DMS114 treated with DMSO at 0.1 percent for 48 hours (cell line): ENCODE measurements around the gene LRRC47.

Source experiments
- DNase-seq: peaks from one replicate; lab custom pipeline; 2025; ENCODE audit not compliant: unreplicated experiment; lab: John Stamatoyannopoulos, UW

Gene LRRC47

DNA sequence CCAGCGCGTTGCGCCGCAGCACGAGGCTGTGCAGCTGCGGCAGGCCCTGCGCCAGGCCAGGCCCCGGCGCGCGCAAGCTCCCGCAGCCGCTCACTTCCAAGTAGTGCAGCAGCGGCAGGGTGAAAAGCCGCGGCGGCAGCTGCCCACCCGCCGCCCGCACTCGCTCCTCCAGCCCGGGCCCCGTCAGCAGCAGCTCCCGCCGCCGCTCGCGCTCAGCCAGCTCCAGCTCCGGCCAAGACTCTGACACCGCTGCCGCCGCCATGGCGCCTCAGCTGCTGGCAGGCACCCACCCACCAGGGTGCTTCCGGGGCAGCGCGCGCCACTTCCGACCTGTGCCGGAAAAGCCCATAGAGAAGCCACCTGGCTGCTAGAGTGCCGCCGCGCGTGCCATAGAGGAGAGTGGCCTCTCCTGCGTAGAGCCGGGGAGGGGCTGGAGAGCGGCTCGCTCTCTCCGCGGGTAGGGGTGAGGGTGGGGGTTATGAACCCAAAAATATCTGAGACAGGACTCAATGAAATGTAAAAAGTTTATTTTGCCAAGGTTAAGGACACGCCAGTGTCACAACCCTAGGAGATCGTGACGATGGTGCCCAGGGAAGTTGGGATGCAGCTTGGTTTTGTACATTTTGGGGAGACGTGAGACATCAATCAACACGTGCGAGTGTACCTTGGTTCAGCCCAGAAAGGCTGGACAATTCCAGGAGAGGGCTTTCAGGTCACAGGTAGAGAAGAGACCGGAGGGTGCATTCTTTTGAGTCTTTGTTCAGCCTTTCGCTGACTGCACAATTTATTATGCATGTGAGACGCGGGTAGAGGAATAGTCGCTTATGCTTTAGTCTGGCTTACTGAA is at the start of gene LRRC47:
Gene LRRC47 (minus strand): TSS at position 284 of the 847 bp plus-strand sequence. CDS start 22 bp downstream, at position 262.
- DNase-seq = peak; percentile 89

DNA sequence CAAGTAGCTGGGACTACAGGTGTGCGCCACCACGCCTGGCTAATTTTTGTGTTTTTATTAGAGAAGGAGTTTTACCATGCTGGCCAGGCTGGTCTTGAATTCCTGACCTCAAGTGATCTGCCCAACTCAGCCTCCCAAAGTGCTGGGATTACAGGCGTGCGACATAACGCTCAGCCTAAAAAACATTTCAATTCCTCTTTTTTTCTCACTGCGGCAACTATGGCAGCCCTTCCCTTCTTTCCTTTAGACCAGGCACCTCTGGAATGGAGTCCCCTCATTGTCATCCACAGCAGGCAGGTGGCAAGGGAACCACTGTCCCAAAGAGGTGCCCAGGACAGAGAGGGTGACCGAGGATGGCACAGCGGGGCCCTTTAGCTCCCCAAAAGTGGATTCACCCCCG is 46.6 kb upstream of the LRRC47 start:
- no peak for DNase-seq

DNA sequence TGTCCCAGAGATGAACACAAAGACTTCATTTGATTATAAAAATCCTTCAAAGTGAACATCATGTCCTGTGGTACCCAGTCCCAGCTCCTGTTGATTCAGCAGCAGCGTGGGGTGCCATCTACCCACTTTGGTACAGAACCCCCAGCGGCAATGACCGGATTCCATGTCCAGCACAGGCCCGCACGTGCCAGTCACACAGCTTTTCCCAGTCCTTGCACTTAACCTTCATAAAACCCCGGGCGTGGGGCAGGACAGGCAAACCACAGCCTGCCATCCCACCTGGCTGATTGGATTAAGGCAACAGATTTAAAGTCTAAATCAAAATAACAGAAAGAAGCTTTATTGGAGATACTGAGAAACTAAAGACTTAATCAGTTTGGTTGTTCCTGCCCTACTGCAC is 45.2 kb upstream of the LRRC47 start:
- DNase-seq = no peak

DNA sequence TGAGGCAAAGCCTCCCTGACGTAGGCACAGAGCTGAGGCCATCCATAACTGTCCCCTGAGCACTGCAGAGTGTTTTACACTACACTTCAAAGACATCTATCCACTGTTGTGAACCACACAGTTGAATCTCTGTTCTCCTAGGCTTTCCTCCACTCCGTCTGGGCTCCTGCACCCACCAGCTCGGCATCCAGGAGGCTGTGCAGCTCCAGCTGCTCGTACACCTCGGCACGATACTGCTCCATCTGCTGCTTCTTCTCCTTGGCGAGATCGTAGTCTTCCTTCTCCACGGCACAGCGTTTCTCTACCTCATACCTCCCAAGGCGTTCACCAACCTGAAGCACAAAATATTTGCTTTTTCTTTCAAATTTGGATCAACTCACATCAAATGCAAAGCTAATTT is 42.5 kb upstream of the LRRC47 start:
- no peak for DNase-seq

DNA sequence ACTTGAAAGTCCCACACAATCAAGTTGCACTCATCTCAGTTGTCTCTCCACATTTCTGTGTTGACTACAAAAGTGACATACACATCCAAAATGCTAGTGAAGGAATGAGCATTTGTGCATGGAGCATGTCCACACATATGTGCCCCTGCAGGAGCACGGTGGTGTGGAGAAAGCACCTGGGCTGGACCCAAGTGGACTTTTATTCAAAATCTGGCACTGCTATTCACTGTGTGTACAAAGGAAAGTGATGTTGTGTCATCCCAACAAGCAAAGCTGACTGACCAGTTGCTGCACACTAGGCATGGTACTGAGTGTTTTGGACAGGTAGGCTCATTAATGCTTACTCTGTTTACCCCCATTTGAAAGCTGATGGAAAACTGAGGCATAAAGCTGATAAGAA is 41.4 kb upstream of the LRRC47 start:
- no peak for DNase-seq

DNA sequence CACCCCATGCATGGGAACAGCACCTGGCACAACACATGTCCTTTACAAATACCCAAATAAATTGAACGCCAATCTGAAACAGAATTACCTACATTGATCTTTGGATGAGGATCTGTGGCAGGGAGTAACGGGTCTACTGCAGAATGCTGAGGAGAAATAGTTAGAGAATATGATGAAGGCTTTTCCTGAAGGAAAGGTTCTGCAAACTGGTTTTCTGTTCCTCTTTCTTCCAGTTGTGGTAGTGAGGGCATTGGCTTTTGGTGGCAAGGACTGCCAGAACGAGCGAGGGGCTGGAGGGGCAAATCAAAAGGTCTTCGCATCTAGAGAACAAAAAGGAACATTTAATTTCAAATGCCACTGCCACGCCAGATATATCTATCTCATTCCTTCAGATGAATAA is 40.9 kb upstream of the LRRC47 start:
- no peak for DNase-seq

DNA sequence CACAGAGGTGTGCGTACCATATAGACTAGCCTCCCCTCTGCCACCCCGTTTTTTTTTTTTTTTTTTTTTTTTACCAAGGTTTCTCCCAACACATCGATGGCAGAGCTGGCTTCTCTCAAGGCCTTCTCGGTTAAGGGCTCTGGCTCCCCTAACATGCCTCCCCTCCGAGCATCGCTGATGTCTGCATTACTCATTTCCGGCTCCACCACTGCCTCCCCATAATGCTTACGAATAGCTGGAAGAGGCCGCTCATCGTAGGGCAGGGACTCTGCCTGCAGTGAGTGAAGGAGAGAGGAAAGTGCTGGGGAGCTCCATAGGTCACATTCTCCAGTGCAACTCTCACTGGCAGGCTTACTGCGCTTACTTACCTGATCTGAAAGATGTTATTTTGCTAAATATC is 40.1 kb upstream of the LRRC47 start:
- DNase-seq = no peak

DNA sequence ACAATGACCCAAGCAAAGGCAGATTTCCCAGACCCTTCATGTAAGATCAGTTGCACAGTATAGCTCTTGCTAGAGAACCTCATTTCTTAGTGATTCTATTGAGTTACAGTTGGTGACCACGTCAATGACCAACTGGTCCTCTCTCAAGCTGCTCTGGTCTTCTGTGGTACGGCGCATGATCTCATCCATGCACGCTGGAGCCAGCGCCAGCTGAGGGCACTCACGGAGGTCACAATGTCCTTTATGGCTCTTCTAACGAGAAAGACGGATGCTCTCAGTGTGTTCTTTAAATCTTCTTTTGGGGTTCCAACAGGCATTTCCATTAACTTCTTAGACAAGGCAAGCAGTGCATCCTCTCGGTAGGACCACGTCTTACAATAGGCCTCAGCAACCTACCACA is 38.4 kb upstream of the LRRC47 start:
- DNase-seq = no peak

DNA sequence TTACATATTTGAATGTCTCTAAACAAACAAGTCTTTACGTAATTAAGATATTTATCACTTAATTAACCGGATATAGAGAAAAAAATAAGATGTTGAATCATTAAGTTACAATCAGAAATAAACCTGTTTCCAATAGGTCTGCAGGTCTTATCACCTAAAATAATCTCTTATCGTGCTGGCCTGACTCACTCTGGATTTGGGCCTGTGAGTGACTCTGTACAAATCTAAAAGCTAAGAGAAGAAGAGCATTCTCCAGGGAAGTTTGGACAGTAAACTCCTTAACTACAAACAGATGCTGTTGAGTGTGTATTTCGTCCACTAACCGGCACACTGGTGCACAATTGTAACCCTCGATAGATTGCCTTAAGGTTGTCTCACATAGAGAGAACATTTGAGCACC is 35.4 kb upstream of the LRRC47 start:
- DNase-seq = no peak

DNA sequence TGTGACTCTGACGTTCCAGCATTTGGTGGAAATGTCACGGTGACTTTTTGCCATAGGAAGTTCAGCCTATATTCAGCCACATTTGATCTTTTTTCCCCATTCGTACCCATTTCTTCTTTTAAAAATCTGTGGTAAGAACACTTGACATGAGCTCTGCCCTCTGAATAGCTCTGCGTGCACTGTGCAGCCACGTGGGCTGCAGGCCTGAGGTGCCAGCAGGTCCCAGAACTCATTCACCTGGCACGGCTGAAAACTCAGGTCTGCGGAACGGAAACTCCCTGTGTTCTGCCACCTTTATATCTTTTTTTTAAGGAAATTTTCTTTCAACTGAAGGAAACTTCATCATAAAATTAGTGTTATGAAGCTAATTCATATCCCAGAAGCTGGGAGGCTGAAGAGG is 32.1 kb upstream of the LRRC47 start:
- DNase-seq = no peak

DNA sequence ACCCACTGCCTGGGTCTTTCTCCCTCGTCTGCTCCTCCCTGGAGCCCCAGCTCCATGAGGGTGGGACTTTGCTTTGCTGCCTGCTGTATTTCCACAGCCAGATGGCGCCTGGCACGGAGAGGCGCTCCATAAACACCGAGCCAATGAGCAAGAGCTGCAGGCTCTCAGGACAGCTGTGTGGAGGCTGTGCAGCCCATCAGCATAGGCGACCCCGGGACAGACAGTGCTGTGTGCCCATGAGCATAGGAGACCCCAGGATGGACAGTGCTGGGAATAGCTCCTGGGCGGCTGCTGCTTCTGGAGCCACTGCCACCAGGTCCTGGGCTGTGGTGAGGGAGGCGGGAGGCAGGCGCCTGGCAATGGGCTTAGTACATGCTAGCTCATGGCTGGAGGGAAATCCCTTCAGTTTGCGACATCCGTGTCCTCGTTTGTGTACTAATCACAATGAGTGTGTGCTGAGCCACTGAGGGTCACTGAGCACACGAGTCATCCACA is 31.6 kb upstream of the LRRC47 start:
- no peak for DNase-seq

DNA sequence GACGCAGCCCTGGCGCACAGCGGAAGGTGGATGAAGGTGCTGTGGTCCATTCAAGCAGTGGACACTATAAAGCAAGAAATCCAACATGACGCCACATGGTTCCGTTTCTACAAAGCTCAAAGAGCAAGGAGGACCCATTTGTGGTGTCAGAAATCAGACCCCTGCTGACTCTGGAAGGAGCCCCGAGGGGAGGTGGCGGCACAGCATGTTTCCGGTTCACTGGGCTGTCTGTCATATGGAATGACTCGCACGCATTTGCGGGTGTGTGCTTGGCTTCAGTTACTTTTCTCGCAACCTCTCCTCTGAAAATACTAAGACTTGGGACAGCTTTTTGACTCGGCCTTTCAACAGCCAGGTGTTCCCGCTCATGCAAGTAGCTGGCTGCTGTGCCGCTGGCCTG is 29.1 kb upstream of the LRRC47 start:
- DNase-seq = no peak

DNA sequence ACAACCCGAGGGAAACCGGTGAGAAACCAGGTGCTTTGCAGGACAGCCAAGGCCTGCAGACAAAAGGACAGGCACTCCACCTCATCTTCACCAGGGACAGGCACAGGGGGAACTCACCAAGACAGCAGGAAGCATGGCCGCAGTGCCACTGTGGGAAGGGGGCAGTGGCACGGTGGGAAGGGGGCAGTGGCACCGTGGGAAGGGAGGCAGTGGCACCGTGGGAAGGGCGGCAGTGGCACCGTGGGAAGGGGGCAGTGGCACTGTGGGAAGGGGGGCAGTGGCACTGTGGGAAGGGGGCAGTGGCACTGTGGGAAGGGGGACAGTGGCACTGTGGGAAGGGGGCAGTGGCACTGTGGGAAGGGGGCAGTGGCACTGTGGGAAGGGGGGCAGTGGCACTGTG is 28.4 kb upstream of the LRRC47 start:
- no peak for DNase-seq

DNA sequence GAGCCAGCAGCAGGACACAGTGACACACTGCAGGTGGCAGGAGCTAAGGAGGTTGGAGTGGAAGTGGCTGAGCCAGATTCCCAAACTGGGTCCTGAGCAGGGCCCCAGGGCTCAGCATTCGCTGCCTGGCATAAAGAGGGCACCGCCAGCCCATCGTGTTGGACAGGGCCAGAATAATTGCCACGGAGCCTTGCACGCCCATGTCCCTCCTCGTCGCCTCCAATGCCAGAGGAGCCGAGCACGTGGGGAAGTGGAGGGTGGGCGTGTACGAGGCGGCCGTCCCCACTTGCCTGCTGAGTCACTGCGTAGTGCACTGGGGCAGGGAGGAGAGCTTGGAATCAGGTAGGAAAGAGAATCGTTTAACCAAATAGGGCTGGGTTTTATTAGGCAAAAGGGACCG is 26.1 kb upstream of the LRRC47 start:
- DNase-seq = no peak

DNA sequence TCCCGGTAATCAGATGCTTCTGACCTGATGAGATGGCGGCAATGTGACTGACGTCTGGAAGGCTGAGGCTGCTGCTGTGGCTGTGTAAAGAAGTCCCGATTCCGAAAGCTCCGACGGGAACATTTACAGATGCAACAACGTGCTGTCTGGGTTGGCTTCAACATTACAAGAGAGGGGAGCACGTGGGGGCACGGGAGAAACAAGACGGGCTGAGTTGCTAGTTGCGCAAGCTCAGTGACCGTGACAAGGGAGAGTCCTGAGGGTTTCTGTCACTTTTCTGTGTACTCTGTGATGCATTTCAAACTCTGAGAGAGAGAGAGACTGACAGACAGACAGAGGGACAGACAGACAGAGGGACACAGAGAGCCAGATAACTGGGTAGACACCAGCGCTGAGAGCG is 25.6 kb upstream of the LRRC47 start:
- DNase-seq = no peak

DNA sequence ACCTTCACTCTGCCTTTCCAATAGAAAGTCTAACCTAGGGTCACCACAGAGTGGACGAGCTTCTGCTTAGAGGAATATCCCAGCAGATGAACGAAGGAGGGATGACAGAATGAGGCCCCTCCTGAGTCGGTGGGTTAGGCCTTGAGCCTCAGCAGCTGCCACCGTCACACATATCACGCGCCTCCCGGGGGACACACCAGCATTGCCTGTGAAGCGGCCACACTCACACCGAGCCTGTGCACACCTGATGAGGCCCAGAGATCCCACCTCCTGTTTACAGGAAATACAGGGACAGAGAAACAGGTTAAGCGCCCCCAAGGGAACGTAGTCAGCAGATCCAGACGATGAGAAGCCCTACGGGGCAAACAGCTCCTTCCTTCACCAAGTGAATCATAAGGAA is 25.1 kb upstream of the LRRC47 start:
- no peak for DNase-seq

DNA sequence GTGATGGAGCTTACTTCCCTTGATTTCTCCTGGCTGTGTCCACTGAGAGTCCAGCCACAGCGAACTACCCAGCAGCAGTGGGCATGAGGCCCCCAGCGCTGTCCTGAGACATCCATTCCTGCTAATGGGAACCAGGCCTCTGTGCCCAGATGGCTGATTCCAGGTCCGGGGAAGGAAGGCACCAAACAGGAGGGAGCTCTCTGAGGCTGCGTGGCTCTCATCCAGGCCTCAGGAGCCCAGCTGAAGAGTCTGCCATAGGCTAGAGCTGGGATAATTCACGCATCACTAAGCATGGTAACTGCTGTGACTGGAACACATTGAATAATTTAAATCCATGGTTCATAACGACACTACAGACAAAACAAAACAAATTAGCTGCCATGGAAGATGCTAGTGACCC is 24.7 kb upstream of the LRRC47 start:
- DNase-seq = no peak

DNA sequence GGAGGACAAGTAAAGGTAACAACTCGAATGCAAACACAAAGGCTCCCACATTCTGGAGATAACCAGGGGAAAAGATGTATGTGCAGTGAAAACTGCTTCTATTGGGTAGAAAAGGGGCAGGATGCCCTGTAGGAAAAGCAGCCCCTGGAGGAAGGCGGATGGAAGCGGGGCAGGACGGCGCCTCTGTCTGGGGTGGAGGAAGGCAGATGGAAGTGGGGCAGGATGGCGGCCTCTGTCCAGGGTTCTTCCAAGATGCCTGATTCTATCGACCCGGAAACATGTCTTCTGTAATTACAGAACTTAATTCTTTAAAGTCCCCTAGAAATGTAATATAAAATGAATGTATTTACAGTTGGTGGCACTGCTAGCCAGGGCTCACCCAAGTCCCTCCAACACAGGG is 24.0 kb upstream of the LRRC47 start:
- no peak for DNase-seq

DNA sequence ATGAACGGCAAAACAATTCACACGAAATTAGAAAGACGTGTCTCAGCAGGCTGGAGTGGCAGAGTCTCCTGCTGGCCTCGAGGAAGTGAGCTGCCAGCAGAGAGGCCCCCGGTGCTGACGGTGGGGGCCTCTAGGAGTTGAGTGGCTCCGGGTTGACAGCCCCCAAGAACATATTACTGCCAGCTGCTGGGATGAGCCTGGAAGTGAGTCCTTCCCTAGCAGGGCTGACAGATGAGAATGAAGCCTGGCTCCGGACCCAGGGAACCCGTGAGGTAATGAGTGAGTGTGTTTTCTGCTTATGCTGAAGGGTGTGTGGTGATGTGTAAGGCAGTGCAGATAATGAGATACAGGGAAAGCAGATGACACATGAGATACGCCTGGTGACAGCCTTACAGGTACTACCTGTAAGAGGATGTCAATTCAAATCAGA is 23.5 kb upstream of the LRRC47 start:
- no peak for DNase-seq

DNA sequence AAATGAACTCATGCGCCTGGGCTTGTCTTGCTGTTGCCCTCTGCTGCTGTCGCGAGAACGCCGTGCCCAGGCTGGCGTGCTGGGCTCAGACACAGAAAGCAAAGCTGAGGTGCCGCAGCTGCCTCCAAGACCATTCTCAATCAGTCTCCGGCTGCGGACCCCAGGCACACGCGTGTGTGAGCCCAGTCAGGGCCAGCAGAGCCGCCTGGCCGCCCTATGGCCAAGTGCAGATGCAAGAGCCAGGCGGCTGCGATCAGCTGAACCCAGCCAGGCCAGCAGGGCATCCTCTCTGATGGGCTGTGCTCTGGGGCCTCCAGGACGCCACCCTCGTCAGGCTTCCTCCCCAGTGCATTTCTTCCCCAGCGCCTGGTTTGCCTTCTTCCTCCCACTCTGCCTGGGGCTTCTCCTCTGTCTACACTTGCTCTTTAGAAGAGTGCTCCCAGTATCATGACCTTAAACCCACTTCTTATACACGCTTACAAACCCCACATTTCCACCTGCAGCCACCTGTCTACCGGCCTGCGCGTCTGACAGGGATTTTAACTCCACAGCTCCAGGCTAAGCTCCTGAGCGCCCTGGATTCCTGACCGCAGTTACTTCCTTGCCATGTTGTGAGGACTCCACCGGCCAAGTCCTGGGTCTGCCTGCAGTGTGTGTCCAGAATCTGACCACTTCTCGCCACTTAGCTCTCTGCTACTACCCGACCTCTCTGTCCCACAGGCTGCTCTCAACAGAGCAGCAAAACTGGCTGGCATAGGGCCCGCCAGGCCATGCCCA is 21.7 kb upstream of the LRRC47 start:
- DNase-seq = no peak

DNA sequence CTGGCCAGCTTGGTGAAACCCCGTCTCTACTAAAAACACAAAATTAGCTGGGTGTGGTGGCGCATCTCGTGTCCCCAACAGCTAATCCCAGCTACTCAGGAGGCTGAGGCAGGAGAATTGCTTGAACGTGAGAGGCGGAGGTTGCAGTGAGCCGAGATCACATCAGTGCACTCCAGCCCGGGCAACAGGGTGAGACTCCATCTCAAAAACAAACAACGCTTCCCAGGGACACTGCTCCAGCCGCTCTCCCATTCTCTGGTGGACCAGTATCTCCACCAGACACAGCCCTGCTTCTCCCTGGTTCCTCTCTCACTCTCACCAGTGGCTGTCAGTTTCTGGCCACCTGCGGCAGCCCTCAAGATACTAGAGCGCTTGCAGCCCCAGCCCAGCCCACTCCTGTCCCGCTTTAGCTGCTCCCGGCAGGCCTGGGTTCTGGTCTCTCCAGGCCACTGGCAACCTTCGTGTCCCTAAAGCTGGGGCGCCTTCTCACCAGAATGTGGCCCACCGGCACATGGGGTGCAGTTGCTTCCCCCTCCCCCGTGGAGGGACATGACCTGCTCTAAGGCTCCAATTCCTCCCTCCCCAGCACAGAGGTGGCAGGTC is 20.9 kb upstream of the LRRC47 start:
- DNase-seq = no peak
